HL-60 (cell line): Measurements from ENCODE around the gene CHRNB1.

ENCODE experiments used
- POLR2AphosphoS5 ChIP-seq: IDR thresholded peaks from 2 replicates; pipeline ENCODE4 v1.6.1; 2012; ENCODE audit warnings: low read depth
- TF ChIP-seq, protein P1 (sequence below): IDR thresholded peaks from one replicate; pipeline ENCODE4 v1.5.1; 2011; ENCODE audit warnings: low read length, control low read depth, inconsistent platforms; ENCODE audit not compliant: insufficient read depth

DNA sequence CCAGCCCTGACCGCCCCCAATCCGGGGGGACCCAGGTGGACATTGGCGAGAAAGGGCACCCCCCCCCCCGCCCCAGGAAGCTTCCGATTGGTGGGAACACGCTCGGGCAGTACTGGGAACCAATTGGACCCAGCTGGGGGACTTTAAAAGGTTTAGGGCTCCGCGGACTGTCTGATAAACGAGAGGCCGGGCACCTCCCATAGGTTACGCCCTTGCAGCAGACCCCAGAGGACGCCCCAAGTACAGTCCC, 41.2 kb upstream of the CHRNB1 start:
- TF ChIP-seq, protein P1, sequence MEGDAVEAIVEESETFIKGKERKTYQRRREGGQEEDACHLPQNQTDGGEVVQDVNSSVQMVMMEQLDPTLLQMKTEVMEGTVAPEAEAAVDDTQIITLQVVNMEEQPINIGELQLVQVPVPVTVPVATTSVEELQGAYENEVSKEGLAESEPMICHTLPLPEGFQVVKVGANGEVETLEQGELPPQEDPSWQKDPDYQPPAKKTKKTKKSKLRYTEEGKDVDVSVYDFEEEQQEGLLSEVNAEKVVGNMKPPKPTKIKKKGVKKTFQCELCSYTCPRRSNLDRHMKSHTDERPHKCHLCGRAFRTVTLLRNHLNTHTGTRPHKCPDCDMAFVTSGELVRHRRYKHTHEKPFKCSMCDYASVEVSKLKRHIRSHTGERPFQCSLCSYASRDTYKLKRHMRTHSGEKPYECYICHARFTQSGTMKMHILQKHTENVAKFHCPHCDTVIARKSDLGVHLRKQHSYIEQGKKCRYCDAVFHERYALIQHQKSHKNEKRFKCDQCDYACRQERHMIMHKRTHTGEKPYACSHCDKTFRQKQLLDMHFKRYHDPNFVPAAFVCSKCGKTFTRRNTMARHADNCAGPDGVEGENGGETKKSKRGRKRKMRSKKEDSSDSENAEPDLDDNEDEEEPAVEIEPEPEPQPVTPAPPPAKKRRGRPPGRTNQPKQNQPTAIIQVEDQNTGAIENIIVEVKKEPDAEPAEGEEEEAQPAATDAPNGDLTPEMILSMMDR, result no peak
- TF ChIP-seq POLR2AphosphoS5, result no peak
